Natural killer cell (primary cell): Measurements from ENCODE around the gene IFNA6. TPM values are rescaled to one million over a fixed set of nuclear protein-coding genes. Genes with fewer than 3 reads are reported as not detected.

Experiments
- ATAC-seq, 3 donors: fragments of 150-1000 bp in 2 of 3; fragments of 200-7000 bp in 1 of 3; cut with Tn5 transposase; 1 replicate in 1 of 3; 2 replicates in 2 of 3; pipeline ENCODE4 v1.10.0; 2021; ENCODE audit warnings: mild to moderate bottlenecking in 2 of 3, moderate library complexity in 2 of 3
- DNase-seq, 2 donors: peaks; one replicate each; pipeline versions ENCODE4 v3.0.0 to v3.0.0-alpha.2; 2013 to 2021; ENCODE audit warnings: mixed read lengths in 1 of 2
- H3K27ac ChIP-seq: one replicate; pipeline ENCODE4 v1.5.1; 2013; ENCODE audit warnings: mild to moderate bottlenecking, low read length
- H3K27me3 ChIP-seq: one replicate; pipeline ENCODE4 v1.6.1; 2013; ENCODE audit warnings: low read length; ENCODE audit not compliant: control insufficient read depth, insufficient read depth
- H3K36me3 ChIP-seq: one replicate; pipeline ENCODE4 v1.6.1; 2013; ENCODE audit warnings: low read length; ENCODE audit not compliant: control insufficient read depth, insufficient read depth
- H3K4me1 ChIP-seq: one replicate; pipeline ENCODE4 v1.6.1; 2013; ENCODE audit warnings: low read length; ENCODE audit not compliant: control insufficient read depth, insufficient read depth
- H3K4me3 ChIP-seq: one replicate; pipeline ENCODE4 v1.5.1; 2013; ENCODE audit warnings: low read length
- H3K9me3 ChIP-seq: one replicate; pipeline ENCODE4 v1.6.1; 2013; ENCODE audit warnings: low read length; ENCODE audit not compliant: control insufficient read depth, insufficient read depth
- H3K27ac Mint-ChIP-seq, 2 donors: one replicate each; pipeline ENCODE4 v1.8.0; 2022; ENCODE audit warnings: mild to moderate bottlenecking in 2 of 2, mixed read lengths in 2 of 2, moderate library complexity in 1 of 2
- H3K27me3 Mint-ChIP-seq, 2 donors: one replicate each; pipeline ENCODE4 v1.8.0; 2022; ENCODE audit warnings: low read depth in 2 of 2, mixed read lengths in 2 of 2
- H3K36me3 Mint-ChIP-seq: one replicate; pipeline ENCODE4 v1.8.0; 2022; ENCODE audit warnings: mixed read lengths
- H3K4me1 Mint-ChIP-seq, 2 donors: one replicate each; pipeline ENCODE4 v1.8.0; 2022; ENCODE audit warnings: mixed read lengths in 2 of 2
- H3K4me3 Mint-ChIP-seq: one replicate; pipeline ENCODE4 v1.8.0; 2022; ENCODE audit warnings: mild to moderate bottlenecking, moderate library complexity, mixed read lengths
- H3K9me3 Mint-ChIP-seq, 2 donors: one replicate each; pipeline ENCODE4 v1.8.0; 2022; ENCODE audit warnings: mixed read lengths in 2 of 2
- WGBS: methylation state at CpG from one replicate; pipeline ENCODE4 v1.1.7; 2013; ENCODE audit warnings: missing lambda C conversion rate; ENCODE audit not compliant: insufficient coverage; 5-methylcytosine and 5-hydroxymethylcytosine counted together
- intact Hi-C: fragments of 100-400 bp; cut with micrococcal nuclease; formaldehyde crosslinking; loops from one replicate; pipeline ENCODE4 v1.14.2; 2022
- total RNA-seq, 4 donors: library from RNA; stranded (reverse); fragments of 120-200 nt in 1 of 4; gene quantifications; one replicate each; pipeline versions ENCODE4 v1.2.3 to v1.2.4, GENCODE V29; 2013 to 2022
- TF ChIP-seq, protein P1 (sequence below): fragments of 200-600 bp; IDR thresholded peaks from one replicate; pipeline ENCODE4 v1.8.0; 2022; ENCODE audit warnings: antibody characterized with exemption

IFNA6 gene
- total RNA-seq, 3 donors from 2014 or later (not counting 1 experiment from before 2014, with no cell fraction given), result not detected

DNA sequence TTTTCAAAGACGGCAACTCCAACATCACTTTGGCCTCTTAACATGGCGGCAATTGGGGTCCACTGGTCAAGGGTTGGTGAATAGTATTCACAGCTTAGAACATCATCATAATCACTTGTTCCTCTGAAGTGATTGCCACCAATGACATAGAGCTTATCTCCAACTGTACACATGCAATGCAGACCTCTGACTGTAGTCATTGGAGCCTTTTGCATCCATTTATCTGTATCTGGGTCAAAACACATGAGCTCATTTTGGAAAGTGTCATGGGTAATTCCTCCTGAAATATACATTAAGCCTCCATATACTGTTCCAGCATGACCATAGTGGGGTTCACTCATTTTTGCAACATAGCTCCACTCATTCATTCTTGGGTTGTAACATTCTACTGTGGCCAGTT, 17.5 kb downstream of the IFNA6 start:
- Mint-ChIP-seq H3K27ac (peak overlapping the region; percentile 91), H3K4me3 (peak overlapping the region; percentile 94), H3K9me3 (no peaks in the 10 kb centered on the region), H3K27me3 (peaks cover 3 to 5% of the 10 kb centered on the region in 2 donors), H3K36me3 (no peaks in the 10 kb centered on the region), H3K4me1 (peaks cover 59 to 61% of the 10 kb centered on the region in 2 donors)
- H3K4me1 ChIP-seq, result peaks cover 8% of the 10 kb centered on the region
- H3K4me3 ChIP-seq, result no peak overlapping the region
- H3K27ac ChIP-seq, result no peak overlapping the region
- intact Hi-C loops, result loop anchor here (5.0 kb wide), 1 partner anchor 469 kb away; the partner anchor contains the start of gene MTAP
- ATAC-seq (no peak), DNase-seq (no peak)
- TF ChIP-seq, protein P1, sequence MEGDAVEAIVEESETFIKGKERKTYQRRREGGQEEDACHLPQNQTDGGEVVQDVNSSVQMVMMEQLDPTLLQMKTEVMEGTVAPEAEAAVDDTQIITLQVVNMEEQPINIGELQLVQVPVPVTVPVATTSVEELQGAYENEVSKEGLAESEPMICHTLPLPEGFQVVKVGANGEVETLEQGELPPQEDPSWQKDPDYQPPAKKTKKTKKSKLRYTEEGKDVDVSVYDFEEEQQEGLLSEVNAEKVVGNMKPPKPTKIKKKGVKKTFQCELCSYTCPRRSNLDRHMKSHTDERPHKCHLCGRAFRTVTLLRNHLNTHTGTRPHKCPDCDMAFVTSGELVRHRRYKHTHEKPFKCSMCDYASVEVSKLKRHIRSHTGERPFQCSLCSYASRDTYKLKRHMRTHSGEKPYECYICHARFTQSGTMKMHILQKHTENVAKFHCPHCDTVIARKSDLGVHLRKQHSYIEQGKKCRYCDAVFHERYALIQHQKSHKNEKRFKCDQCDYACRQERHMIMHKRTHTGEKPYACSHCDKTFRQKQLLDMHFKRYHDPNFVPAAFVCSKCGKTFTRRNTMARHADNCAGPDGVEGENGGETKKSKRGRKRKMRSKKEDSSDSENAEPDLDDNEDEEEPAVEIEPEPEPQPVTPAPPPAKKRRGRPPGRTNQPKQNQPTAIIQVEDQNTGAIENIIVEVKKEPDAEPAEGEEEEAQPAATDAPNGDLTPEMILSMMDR, result no peak
- 100% methylated on average over 2 of the region's 2 CpGs for WGBS
- H3K27me3 ChIP-seq, result no peaks in the 10 kb centered on the region
- peaks cover 8% of the 10 kb centered on the region for H3K36me3 ChIP-seq
- no peaks in the 10 kb centered on the region for H3K9me3 ChIP-seq

DNA sequence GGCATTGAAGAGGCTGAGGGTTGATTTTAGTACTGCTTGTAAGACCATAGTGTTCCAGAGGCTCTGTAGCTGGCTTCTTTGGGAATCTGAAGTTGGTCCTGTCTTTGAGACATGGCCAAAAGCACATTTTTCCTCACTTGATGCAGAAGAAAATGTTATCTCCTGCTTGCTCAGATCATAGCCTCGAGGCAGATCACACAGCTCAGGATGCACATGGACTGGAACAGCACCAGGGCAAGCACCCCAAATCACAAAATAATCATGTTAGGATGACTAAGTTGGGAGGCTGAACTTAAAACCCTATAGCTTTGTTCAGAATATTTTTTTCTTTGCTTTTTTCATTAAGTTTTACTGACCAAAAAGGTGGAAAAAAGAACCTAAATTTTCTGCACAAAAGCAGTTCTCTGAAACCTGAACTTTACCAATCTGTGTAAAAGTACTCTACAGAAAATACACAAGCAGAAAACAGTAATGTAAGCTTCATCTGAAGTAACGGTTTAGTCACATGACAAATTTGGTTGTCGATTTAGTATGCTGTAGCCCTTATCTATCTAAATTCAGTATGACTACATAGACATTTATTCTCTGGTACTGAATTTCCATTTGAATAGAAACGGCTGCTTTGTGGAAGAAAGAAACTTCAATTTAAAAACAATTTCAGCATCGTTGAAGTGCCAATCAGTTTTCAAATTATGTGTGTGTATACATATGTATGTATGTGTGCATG, 18.8 kb downstream of the IFNA6 start:
- no peaks in the 10 kb centered on the region for H3K9me3 ChIP-seq
- no peak overlapping the region for H3K4me3 ChIP-seq
- DNase-seq (no peak), ATAC-seq (no peak)
- no peaks in the 10 kb centered on the region for H3K36me3 Mint-ChIP-seq
- H3K9me3 Mint-ChIP-seq, result no peaks in the 10 kb centered on the region
- intact Hi-C loops, result loop anchor here (5.0 kb wide), 1 partner anchor 470 kb away; the partner anchor contains the start of gene MTAP
- H3K27me3 ChIP-seq, result no peaks in the 10 kb centered on the region
- no peak overlapping the region for H3K27ac ChIP-seq
- peaks cover 67 to 71% of the 10 kb centered on the region in 2 donors for H3K4me1 Mint-ChIP-seq
- peaks cover 8% of the 10 kb centered on the region for H3K36me3 ChIP-seq
- TF ChIP-seq, protein P1, result no peak
- H3K4me1 ChIP-seq, result peaks cover 8% of the 10 kb centered on the region
- no peaks in the 10 kb centered on the region for H3K27me3 Mint-ChIP-seq
- H3K27ac Mint-ChIP-seq, result peak overlapping the region; percentile 21 to 59
- WGBS, result 71% methylated on average over 1 of the region's 5 CpGs
- H3K4me3 Mint-ChIP-seq, result peak overlapping the region; percentile 25

DNA sequence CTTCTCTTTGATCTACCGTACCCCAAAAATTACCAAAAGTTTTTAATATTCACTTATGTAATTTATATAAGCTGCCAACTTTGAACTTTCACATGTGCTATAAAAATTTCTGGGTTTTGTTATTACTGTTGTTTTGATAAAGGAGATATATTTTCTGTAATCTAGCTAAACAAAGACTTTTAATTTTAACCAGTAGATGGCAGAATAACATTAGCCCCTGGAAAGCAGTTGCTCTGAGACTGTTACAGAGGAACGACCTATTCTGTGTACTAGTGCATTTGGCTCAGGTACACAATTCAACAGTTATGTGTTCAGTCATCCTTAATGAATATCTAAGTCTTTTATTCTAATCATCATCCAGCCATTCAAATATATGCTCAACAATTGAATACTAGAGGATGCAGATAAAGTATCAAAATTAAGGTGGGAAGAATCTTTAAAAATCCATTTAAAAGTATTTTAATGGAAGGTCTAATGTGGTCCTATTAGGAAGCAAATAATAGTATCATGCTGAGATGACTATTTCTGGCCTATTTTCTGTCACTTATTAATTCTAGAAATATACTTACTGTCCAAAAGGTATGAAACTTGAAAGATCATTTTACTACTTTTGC, 24.1 kb downstream of the IFNA6 start:
- no peaks in the 10 kb centered on the region for H3K27me3 ChIP-seq
- WGBS, result 0% methylated on average over 1 of the region's 2 CpGs
- no peak overlapping the region for H3K4me3 Mint-ChIP-seq
- intact Hi-C loops, result loop anchor here (1.0 kb wide), 2 partner anchors 70 to 463 kb away; no protein-coding TSS in a partner anchor
- no peaks in the 10 kb centered on the region for H3K4me1 ChIP-seq
- TF ChIP-seq, protein P1, result peak; percentile 82
- no peaks in the 10 kb centered on the region for H3K36me3 Mint-ChIP-seq
- DNase-seq, result peak in 1 of 2 donors; percentile 76
- peak; percentile 71 to 93 (median 86) for ATAC-seq
- H3K9me3 ChIP-seq, result no peaks in the 10 kb centered on the region
- H3K4me3 ChIP-seq, result no peak overlapping the region
- peak overlapping the region in 1 of 2 donors; percentile 33 for H3K27ac Mint-ChIP-seq
- no peak overlapping the region for H3K27ac ChIP-seq
- no peaks in the 10 kb centered on the region for H3K27me3 Mint-ChIP-seq
- peaks cover 47 to 58% of the 10 kb centered on the region in 2 donors for H3K4me1 Mint-ChIP-seq
- no peaks in the 10 kb centered on the region for H3K9me3 Mint-ChIP-seq
- peaks cover 32% of the 10 kb centered on the region for H3K36me3 ChIP-seq
